ENCODE data around the gene GGACT.

- TF ChIP-seq CTCF (IDR thresholded peaks at IDR 0.05; ENCODE audit: borderline replicate concordance, extremely low read depth, low read length, poor library complexity, severe bottlenecking), result no peak
- TF ChIP-seq EZH2 (IDR thresholded peaks at IDR 0.05; ENCODE audit: borderline replicate concordance, low read depth, low read length, severe bottlenecking), result no peak
Measured at GRCh38 chr13:100561158-100561499, 27.5 kb downstream of the GGACT start.
